Activated B cell treated with CpG ODN at 0.5 μM for 24 hours (primary cell): Measurements from ENCODE around the gene GRID2. TPM values are rescaled to one million over a fixed set of nuclear protein-coding genes. Genes with fewer than 3 reads are reported as not detected.

Source experiments
- ATAC-seq: fragments of 200-7000 bp; cut with Tn5 transposase; one replicate; pipeline ENCODE4 v1.10.0; 2021; ENCODE audit warnings: low read depth, mild to moderate bottlenecking, moderate library complexity
- CTCF ChIA-PET: fragments of 350-600 bp; sonication (Branson Sonifier 250); formaldehyde crosslinking; loops from one replicate; lab custom pipeline; 2021; ENCODE audit warnings: antibody characterized with exemption; lab: Charles Lee
- POLR2A ChIA-PET: fragments of 350-600 bp; sonication (Branson Sonifier 250); formaldehyde crosslinking; loops from one replicate; lab custom pipeline; 2021; ENCODE audit warnings: antibody characterized with exemption; lab: Charles Lee
- DNase-seq: peaks from one replicate; pipeline ENCODE4 v3.0.0; 2022
- H3K27ac Mint-ChIP-seq: one replicate; pipeline ENCODE4 v1.8.0; 2020; ENCODE audit warnings: mixed read lengths
- H3K27me3 Mint-ChIP-seq: one replicate; pipeline ENCODE4 v1.8.0; 2021; ENCODE audit warnings: mixed read lengths
- H3K36me3 Mint-ChIP-seq: one replicate; pipeline ENCODE4 v1.8.0; 2021; ENCODE audit warnings: low read depth, mixed read lengths
- H3K4me1 Mint-ChIP-seq: one replicate; pipeline ENCODE4 v1.8.0; 2021; ENCODE audit warnings: mixed read lengths
- H3K4me3 Mint-ChIP-seq: one replicate; pipeline ENCODE4 v1.8.0; 2020; ENCODE audit warnings: mild to moderate bottlenecking, mixed read lengths
- H3K9me3 Mint-ChIP-seq: one replicate; pipeline ENCODE4 v1.8.0; 2020; ENCODE audit warnings: mixed read lengths
- CTCF ChIP-seq: fragments of 200-600 bp; IDR thresholded peaks from one replicate; pipeline ENCODE4 v1.8.0; 2022; ENCODE audit warnings: antibody characterized with exemption, mild to moderate bottlenecking
- intact Hi-C: fragments of 100-400 bp; cut with micrococcal nuclease; formaldehyde crosslinking; loops from one replicate; pipeline ENCODE4 v1.15.1; 2024
- total RNA-seq: library from RNA; stranded (reverse); gene quantifications from 2 replicates; pipeline ENCODE4 v1.2.3, GENCODE V29; 2022

The GRID2 gene
- total RNA-seq = not detected in 2 replicates

- H3K36me3 Mint-ChIP-seq = no peaks in the 10 kb centered on the region
- no peaks in the 10 kb centered on the region for H3K9me3 Mint-ChIP-seq
- no peak within 1 kb of the TSS for H3K27ac Mint-ChIP-seq
- CTCF ChIA-PET = no interaction called here
- no peak for DNase-seq
- POLR2A ChIA-PET = no interaction called here
- ATAC-seq = no peak
- peaks cover 3% of the 10 kb centered on the region for H3K4me1 Mint-ChIP-seq
- peaks cover 27% of the 10 kb centered on the region for H3K27me3 Mint-ChIP-seq
- intact Hi-C loops = no loop called here
- TF ChIP-seq CTCF = no peak
- H3K4me3 Mint-ChIP-seq = no peak within 1 kb of the TSS
Measured at GRCh38 chr4:92303621-92304027, at the start of gene GRID2. GRID2 (plus strand) TSS chr4:92303966.

- ChIA-PET POLR2A (no interaction called here), CTCF (no interaction called here)
- no peak for ATAC-seq
- no peaks in the 10 kb centered on the region for H3K27me3 Mint-ChIP-seq
- H3K4me3 Mint-ChIP-seq = no peak overlapping the region
- no peak for DNase-seq
- no peak for TF ChIP-seq CTCF
- no peaks in the 10 kb centered on the region for H3K36me3 Mint-ChIP-seq
- H3K27ac Mint-ChIP-seq = no peak overlapping the region
- peaks cover 13% of the 10 kb centered on the region for H3K9me3 Mint-ChIP-seq
- no peaks in the 10 kb centered on the region for H3K4me1 Mint-ChIP-seq
- intact Hi-C loops = no loop called here
Measured at GRCh38 chr4:92253986-92254671, 49.6 kb upstream of the GRID2 start.

- no peak for DNase-seq
- peaks cover 13% of the 10 kb centered on the region for H3K9me3 Mint-ChIP-seq
- no peak for TF ChIP-seq CTCF
- no peak for ATAC-seq
- no peak overlapping the region for H3K27ac Mint-ChIP-seq
- intact Hi-C loops = no loop called here
- POLR2A ChIA-PET = no interaction called here
- no peaks in the 10 kb centered on the region for H3K4me1 Mint-ChIP-seq
- no peaks in the 10 kb centered on the region for H3K27me3 Mint-ChIP-seq
- no peaks in the 10 kb centered on the region for H3K36me3 Mint-ChIP-seq
- no peak overlapping the region for H3K4me3 Mint-ChIP-seq
- CTCF ChIA-PET = no interaction called here
Measured at GRCh38 chr4:92254767-92255442, 48.9 kb upstream of the GRID2 start.

GRCh38 chr4:92255920-92256244 lies 47.9 kb upstream of the GRID2 start:
- ChIA-PET CTCF (no interaction called here), POLR2A (no interaction called here)
- no peaks in the 10 kb centered on the region for H3K27me3 Mint-ChIP-seq
- H3K9me3 Mint-ChIP-seq = peaks cover 13% of the 10 kb centered on the region
- ATAC-seq (no peak), DNase-seq (no peak)
- TF ChIP-seq CTCF = no peak
- no peak overlapping the region for H3K4me3 Mint-ChIP-seq
- H3K27ac Mint-ChIP-seq = no peak overlapping the region
- H3K36me3 Mint-ChIP-seq = no peaks in the 10 kb centered on the region
- H3K4me1 Mint-ChIP-seq = no peaks in the 10 kb centered on the region
- intact Hi-C loops = no loop called here

- Mint-ChIP-seq H3K4me3 (no peak overlapping the region), H3K27me3 (no peaks in the 10 kb centered on the region), H3K4me1 (no peaks in the 10 kb centered on the region), H3K27ac (no peak overlapping the region), H3K36me3 (no peaks in the 10 kb centered on the region), H3K9me3 (peaks cover 11% of the 10 kb centered on the region)
- CTCF ChIA-PET = no interaction called here
- no peak for TF ChIP-seq CTCF
- no peak for ATAC-seq
- no peak for DNase-seq
- POLR2A ChIA-PET = no interaction called here
- intact Hi-C loops = no loop called here
Measured at GRCh38 chr4:92257931-92258857, 45.6 kb upstream of the GRID2 start.
